Gastrocnemius medialis (tissue), 4 donors: Measurements from ENCODE around the gene WDR77.

Source experiments
- CTCF ChIP-seq, 5 experiments: fragments of 450-650 bp in 3 of 5; fragments of 200-600 bp in 2 of 5; sonication (generic) in 2 of 5; IDR thresholded peaks in 4 of 5; conservative IDR thresholded peaks in 1 of 5; 1 replicate in 4 of 5; 2 replicates in 1 of 5; pipeline ENCODE4 v1.5.1; 2016 to 2019; ENCODE audit warnings: antibody characterized with exemption in 5 of 5, mild to moderate bottlenecking in 3 of 5, moderate library complexity in 3 of 5
- POLR2A ChIP-seq, 2 donors: fragments of 450-650 bp; IDR thresholded peaks; one replicate each; pipeline ENCODE4 v1.6.1; 2017; ENCODE audit warnings: antibody characterized with exemption in 2 of 2, mild to moderate bottlenecking in 2 of 2, moderate library complexity in 2 of 2

- TF ChIP-seq CTCF (IDR thresholded peaks at IDR 0.05 in 4 of 5, conservative IDR thresholded peaks at IDR 0.05 in 1 of 5): no peak
- no peak for TF ChIP-seq POLR2A (IDR thresholded peaks at IDR 0.05)
Measured at GRCh38 chr1:111474106-111474505, 25.1 kb upstream of the WDR77 start.
